ENCODE results near the gene LYRM9. TPM values are rescaled to one million over a fixed set of nuclear protein-coding genes. Genes with fewer than 3 reads are reported as not detected.

The LYRM9 gene
- total and polyA plus RNA-seq, 8 donors, result 0.58 to 20.3 (median 11.5) TPM

DNA sequence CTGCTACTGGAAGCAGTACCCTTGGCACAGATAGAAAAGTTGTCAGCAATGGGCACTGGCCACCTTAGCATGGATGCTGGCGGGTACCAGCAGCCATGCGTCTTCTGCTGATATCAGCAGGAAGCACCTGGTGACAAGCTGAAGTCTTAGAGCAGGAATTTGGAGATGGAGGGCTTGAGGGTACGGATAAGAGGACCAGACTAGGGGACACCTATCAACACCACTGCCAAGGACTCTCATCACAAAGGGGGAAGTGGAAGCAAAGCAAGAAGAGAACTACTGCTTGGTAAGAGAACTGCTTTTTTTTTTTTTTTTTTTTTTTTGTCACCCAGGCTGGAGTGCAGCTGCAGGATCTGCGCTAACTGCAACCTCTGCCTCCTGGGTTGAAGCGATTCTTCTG is 35.4 kb upstream of the LYRM9 start:
- intact Hi-C loops (cut with DNase I; ENCODE audit: low total_unique reads), result no loop called here
- Histone ChIP-seq H3K27me3 (no peaks in the 10 kb centered on the region), H3K9me3 (peaks cover 0 to 10% (median 7%) of the 10 kb centered on the region in 4 donors), H3K36me3 (no peaks in the 10 kb centered on the region), H3K27ac (no peak overlapping the region), H3K4me1 (no peaks in the 10 kb centered on the region), H3K4me3 (no peak overlapping the region)
- no peak for TF ChIP-seq POLR2A (IDR thresholded peaks at IDR 0.05)
- TF ChIP-seq EP300 (IDR thresholded peaks at IDR 0.05), result no peak
- TF ChIP-seq POLR2AphosphoS5 (IDR thresholded peaks at IDR 0.05), result no peak
- TF ChIP-seq, protein P1, sequence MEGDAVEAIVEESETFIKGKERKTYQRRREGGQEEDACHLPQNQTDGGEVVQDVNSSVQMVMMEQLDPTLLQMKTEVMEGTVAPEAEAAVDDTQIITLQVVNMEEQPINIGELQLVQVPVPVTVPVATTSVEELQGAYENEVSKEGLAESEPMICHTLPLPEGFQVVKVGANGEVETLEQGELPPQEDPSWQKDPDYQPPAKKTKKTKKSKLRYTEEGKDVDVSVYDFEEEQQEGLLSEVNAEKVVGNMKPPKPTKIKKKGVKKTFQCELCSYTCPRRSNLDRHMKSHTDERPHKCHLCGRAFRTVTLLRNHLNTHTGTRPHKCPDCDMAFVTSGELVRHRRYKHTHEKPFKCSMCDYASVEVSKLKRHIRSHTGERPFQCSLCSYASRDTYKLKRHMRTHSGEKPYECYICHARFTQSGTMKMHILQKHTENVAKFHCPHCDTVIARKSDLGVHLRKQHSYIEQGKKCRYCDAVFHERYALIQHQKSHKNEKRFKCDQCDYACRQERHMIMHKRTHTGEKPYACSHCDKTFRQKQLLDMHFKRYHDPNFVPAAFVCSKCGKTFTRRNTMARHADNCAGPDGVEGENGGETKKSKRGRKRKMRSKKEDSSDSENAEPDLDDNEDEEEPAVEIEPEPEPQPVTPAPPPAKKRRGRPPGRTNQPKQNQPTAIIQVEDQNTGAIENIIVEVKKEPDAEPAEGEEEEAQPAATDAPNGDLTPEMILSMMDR (IDR thresholded peaks at IDR 0.05), result no peak
- no peak for DNase-seq
- 87 to 95% (median 92%) methylated on average over 5 of the region's 5 CpGs for WGBS, 5 donors

DNA sequence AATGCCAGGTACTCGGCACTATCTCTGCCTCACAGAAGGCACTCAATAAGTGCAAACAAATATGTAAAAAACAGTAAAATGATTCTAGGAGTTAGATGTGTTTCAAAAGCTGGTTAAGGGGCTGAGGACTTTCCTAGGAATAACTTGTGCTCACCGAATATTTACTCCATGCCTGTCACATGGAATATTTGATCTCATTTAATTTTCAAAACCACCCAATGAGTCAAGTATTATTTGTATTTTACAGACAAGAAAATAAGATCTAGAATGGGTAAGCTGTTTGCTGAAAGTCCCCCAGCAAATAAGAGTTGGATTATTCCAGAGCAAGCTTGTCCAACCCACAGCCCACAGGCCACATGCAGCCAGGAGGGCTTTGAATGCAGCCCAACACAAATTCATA is 34.6 kb upstream of the LYRM9 start:
- intact Hi-C loops (cut with DNase I; ENCODE audit: low total_unique reads), result no loop called here
- WGBS, 5 donors, result 67 to 75% (median 74%) methylated on average over 2 of the region's 2 CpGs
- H3K4me3 ChIP-seq, result no peak overlapping the region
- no peaks in the 10 kb centered on the region for H3K4me1 ChIP-seq
- H3K27me3 ChIP-seq, result no peaks in the 10 kb centered on the region
- TF ChIP-seq POLR2AphosphoS5 (IDR thresholded peaks at IDR 0.05), result no peak
- TF ChIP-seq, protein P1 (IDR thresholded peaks at IDR 0.05), result no peak
- TF ChIP-seq EP300 (IDR thresholded peaks at IDR 0.05), result no peak
- no peak for TF ChIP-seq POLR2A (IDR thresholded peaks at IDR 0.05)
- H3K36me3 ChIP-seq, result no peaks in the 10 kb centered on the region
- H3K27ac ChIP-seq, result no peak overlapping the region
- DNase-seq, result no peak
- peaks cover 0 to 7% (median 3%) of the 10 kb centered on the region in 4 donors for H3K9me3 ChIP-seq

DNA sequence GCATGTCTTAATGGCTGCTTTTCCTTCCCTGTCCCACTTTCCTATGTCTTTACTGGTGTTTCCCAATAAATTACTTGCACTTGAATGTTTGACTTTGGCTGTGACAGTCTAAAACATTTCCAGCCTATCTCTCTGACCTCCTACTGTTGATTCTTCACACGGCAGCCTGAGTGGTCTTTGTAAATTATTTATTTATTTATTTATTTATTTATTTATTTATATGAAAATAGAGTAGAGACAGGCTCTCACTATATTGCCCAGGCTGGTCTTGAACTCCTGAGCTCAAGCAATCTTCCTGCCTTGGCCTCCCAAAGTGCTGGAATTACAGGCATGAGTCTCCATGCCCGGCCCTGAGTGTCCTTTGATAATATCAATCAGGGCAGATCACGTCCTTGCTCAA is 28.4 kb upstream of the LYRM9 start:
- TF ChIP-seq EP300 (IDR thresholded peaks at IDR 0.05) (no peak), POLR2A (IDR thresholded peaks at IDR 0.05) (no peak), POLR2AphosphoS5 (IDR thresholded peaks at IDR 0.05) (no peak)
- TF ChIP-seq, protein P1 (IDR thresholded peaks at IDR 0.05), result no peak
- 65 to 85% (median 75%) methylated on average over 3 of the region's 3 CpGs for WGBS, 5 donors
- Histone ChIP-seq H3K4me3 (no peak overlapping the region), H3K27me3 (no peaks in the 10 kb centered on the region), H3K36me3 (no peaks in the 10 kb centered on the region), H3K27ac (no peak overlapping the region), H3K9me3 (peaks cover 0 to 7% (median 3%) of the 10 kb centered on the region in 4 donors), H3K4me1 (no peaks in the 10 kb centered on the region)
- no peak for DNase-seq
- intact Hi-C loops (cut with DNase I; ENCODE audit: low total_unique reads), result no loop called here

DNA sequence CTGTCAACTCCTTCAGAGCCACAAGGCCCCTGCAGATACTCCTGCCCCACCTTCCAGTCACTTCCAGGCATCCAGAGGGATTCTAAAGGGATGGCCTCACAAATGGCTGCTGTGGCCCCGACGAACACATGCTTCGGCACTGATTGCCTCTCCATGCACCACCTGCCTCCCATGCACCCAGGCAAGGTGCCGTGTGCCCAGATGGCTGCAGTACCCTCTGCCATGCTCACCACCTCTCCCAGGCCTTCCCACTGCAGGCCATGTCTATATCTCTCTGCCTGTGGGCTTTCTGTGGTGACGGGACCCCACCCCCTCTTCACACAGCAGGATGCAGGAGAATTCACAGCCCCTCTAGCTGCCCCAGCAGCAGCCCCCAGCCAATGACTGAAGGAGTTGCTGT is 27.9 kb upstream of the LYRM9 start:
- 83 to 92% (median 84%) methylated on average over 5 of the region's 5 CpGs for WGBS, 5 donors
- intact Hi-C loops (cut with DNase I; ENCODE audit: low total_unique reads), result no loop called here
- DNase-seq, result no peak

More for the DNA sequence above, 27.9 kb upstream of the LYRM9 start:
- Histone ChIP-seq H3K4me3 (no peak overlapping the region), H3K9me3 (peaks cover 0 to 7% (median 3%) of the 10 kb centered on the region in 4 donors), H3K4me1 (no peaks in the 10 kb centered on the region), H3K36me3 (no peaks in the 10 kb centered on the region), H3K27me3 (no peaks in the 10 kb centered on the region), H3K27ac (no peak overlapping the region)
- TF ChIP-seq POLR2A (IDR thresholded peaks at IDR 0.05) (no peak), POLR2AphosphoS5 (IDR thresholded peaks at IDR 0.05) (no peak), EP300 (IDR thresholded peaks at IDR 0.05) (no peak)
- TF ChIP-seq, protein P1 (IDR thresholded peaks at IDR 0.05), result no peak
